ENCODE results near the gene GPC6. TPM values are rescaled to one million over a fixed set of nuclear protein-coding genes. Genes with fewer than 3 reads are reported as not detected.

GPC6 gene
- total RNA-seq, 2 donors from 2014 or later, result 3.4 to 5.3 TPM

GRCh38 chr13:93723316-93723715 is 496.7 kb downstream of the GPC6 start:
- no peaks in the 10 kb centered on the region for H3K9me3 ChIP-seq
- H3K36me3 ChIP-seq, result no peaks in the 10 kb centered on the region
- H3K4me1 ChIP-seq (replicated peaks), result no peaks in the 10 kb centered on the region
- no peak overlapping the region for H3K27ac ChIP-seq
- no peaks in the 10 kb centered on the region for H3K27me3 ChIP-seq (replicated peaks; ENCODE audit: insufficient read depth)
- 72% methylated on average over 3 of the region's 3 CpGs for WGBS
- no peak for TF ChIP-seq POLR2A (IDR thresholded peaks at IDR 0.05)
- no peak for TF ChIP-seq CTCF (IDR thresholded peaks at IDR 0.05)
- no peak for TF ChIP-seq POLR2AphosphoS5 (IDR thresholded peaks at IDR 0.05)
- intact Hi-C loops (cut with DNase I), result no loop called here
- no peak for DNase-seq (ENCODE audit: low spot score)
- H3K4me3 ChIP-seq, result no peak overlapping the region

- DNase-seq (ENCODE audit: low spot score), result no peak
- H3K36me3 ChIP-seq, result no peaks in the 10 kb centered on the region
- no peak overlapping the region for H3K27ac ChIP-seq
- H3K9me3 ChIP-seq, result no peaks in the 10 kb centered on the region
- WGBS, result 87% methylated on average over 1 of the region's 1 CpG
- intact Hi-C loops (cut with DNase I), result no loop called here
- no peaks in the 10 kb centered on the region for H3K4me1 ChIP-seq (replicated peaks)
- TF ChIP-seq POLR2A (IDR thresholded peaks at IDR 0.05), result no peak
- TF ChIP-seq CTCF (IDR thresholded peaks at IDR 0.05), result no peak
- no peak for TF ChIP-seq POLR2AphosphoS5 (IDR thresholded peaks at IDR 0.05)
- H3K4me3 ChIP-seq, result no peak overlapping the region
- no peaks in the 10 kb centered on the region for H3K27me3 ChIP-seq (replicated peaks; ENCODE audit: insufficient read depth)
These were observed 497.6 kb downstream of the GPC6 start for GRCh38 chr13:93724187-93724586.

- Histone ChIP-seq H3K36me3 (no peaks in the 10 kb centered on the region), H3K4me1 (replicated peaks) (no peaks in the 10 kb centered on the region), H3K9me3 (no peaks in the 10 kb centered on the region), H3K4me3 (no peak overlapping the region), H3K27ac (no peak overlapping the region), H3K27me3 (replicated peaks; ENCODE audit: insufficient read depth) (no peaks in the 10 kb centered on the region)
- WGBS, result 42% methylated on average over 6 of the region's 6 CpGs
- intact Hi-C loops (cut with DNase I), result no loop called here
- DNase-seq (ENCODE audit: low spot score), result no peak
- TF ChIP-seq POLR2A (IDR thresholded peaks at IDR 0.05) (no peak), CTCF (IDR thresholded peaks at IDR 0.05) (no peak)
These were observed 499.8 kb downstream of the GPC6 start for GRCh38 chr13:93726173-93726957.

GRCh38 chr13:93727211-93728141 is 500.9 kb downstream of the GPC6 start:
- no peaks in the 10 kb centered on the region for H3K9me3 ChIP-seq
- DNase-seq (ENCODE audit: low spot score), result no peak
- H3K27ac ChIP-seq, result no peak overlapping the region
- intact Hi-C loops (cut with DNase I), result no loop called here
- H3K27me3 ChIP-seq (replicated peaks; ENCODE audit: insufficient read depth), result no peaks in the 10 kb centered on the region
- no peaks in the 10 kb centered on the region for H3K4me1 ChIP-seq (replicated peaks)
- WGBS, result 40% methylated on average over 3 of the region's 3 CpGs
- no peaks in the 10 kb centered on the region for H3K36me3 ChIP-seq
- H3K4me3 ChIP-seq, result no peak overlapping the region
- TF ChIP-seq POLR2AphosphoS5 (IDR thresholded peaks at IDR 0.05) (no peak), CTCF (IDR thresholded peaks at IDR 0.05) (no peak), POLR2A (IDR thresholded peaks at IDR 0.05) (no peak)
